DND-41 (cell line): ENCODE measurements around the gene ANKFN1.

ENCODE experiments used
- EZH2 ChIP-seq: IDR thresholded peaks from 3 replicates; pipeline ENCODE4 v1.6.1; 2012; ENCODE audit warnings: borderline replicate concordance, low read depth, mild to moderate bottlenecking, moderate library complexity, low read length, inconsistent platforms; ENCODE audit not compliant: severe bottlenecking
- TF ChIP-seq, protein P1 (sequence below): IDR thresholded peaks from 2 replicates; pipeline ENCODE4 v1.5.1; 2012; ENCODE audit warnings: borderline replicate concordance, low read length, moderate library complexity, mild to moderate bottlenecking; ENCODE audit not compliant: poor library complexity, severe bottlenecking; ENCODE audit errors: extremely low read depth

- no peak for TF ChIP-seq EZH2
- TF ChIP-seq, protein P1, sequence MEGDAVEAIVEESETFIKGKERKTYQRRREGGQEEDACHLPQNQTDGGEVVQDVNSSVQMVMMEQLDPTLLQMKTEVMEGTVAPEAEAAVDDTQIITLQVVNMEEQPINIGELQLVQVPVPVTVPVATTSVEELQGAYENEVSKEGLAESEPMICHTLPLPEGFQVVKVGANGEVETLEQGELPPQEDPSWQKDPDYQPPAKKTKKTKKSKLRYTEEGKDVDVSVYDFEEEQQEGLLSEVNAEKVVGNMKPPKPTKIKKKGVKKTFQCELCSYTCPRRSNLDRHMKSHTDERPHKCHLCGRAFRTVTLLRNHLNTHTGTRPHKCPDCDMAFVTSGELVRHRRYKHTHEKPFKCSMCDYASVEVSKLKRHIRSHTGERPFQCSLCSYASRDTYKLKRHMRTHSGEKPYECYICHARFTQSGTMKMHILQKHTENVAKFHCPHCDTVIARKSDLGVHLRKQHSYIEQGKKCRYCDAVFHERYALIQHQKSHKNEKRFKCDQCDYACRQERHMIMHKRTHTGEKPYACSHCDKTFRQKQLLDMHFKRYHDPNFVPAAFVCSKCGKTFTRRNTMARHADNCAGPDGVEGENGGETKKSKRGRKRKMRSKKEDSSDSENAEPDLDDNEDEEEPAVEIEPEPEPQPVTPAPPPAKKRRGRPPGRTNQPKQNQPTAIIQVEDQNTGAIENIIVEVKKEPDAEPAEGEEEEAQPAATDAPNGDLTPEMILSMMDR, result no peak
Measured at GRCh38 chr17:56543280-56543679, 390.0 kb downstream of the ANKFN1 start.
